CD1c-positive myeloid dendritic cell (primary cell): ENCODE measurements around the gene CLCNKB.
"Not testable (repeated sequence)": the region's sequence is repeated elsewhere in the genome, so short reads cannot be mapped to it uniquely, and the experiment has no call there.

Source experiments
- DNase-seq: peaks from one replicate; pipeline ENCODE4 v3.0.0-alpha.2; 2016; ENCODE audit errors: extremely low spot score

The CLCNKB gene

DNA sequence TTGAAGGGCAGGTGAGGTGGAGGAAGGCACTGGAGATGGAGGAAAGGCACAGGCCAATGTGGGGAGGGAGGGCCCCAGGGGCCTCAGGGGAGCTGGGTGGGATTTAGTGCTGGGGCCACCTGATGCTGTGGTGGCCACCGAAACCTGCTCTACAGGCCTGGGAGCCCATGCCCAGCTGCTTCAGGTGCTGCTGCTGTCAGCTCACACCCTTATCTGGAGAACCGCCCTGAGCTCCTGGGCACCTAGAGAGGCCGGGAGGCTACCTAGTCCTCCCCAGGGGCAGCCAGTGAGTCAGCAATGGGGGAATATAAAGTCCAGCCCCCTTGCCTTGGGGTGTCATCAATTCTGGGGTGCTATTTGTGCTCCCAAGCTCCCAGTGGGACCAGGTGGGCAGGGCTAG is 17.7 kb downstream of the CLCNKB start:
- no peak for DNase-seq

DNA sequence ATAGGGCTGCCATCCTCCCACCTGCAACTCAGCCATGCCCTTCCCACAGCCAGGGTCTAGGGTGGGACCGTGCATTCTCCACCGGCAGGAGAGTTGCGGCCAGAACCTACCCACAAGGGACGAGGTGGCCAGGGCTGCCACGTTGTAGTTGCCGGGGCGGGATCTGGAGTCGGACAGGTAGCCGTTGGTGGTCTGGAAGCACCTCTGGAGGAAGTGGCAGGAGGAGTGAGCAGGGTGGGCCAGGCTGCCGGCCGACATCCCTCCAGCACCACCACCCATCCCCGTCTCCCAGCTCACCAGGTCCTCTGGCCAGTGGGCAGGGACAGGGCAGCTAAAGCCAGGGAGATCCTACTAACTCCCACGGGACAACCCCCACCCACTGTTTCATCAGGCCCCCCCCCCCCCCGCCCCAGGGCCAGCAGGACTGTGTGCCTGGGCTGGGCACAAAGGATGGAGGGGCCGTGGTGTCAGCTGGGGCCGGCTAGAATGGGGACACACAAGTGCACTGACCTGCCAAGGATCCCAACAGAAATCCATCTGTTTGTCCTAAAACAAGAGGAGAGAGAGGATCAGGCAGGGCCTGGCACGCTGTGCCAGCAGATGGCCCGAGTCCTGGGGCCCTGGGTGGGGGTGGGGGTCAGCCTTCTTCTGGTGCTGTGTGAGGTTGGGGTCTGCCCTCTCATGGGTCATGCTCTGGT is 18.6 kb downstream of the CLCNKB start:
- not testable (repeated sequence) for DNase-seq

DNA sequence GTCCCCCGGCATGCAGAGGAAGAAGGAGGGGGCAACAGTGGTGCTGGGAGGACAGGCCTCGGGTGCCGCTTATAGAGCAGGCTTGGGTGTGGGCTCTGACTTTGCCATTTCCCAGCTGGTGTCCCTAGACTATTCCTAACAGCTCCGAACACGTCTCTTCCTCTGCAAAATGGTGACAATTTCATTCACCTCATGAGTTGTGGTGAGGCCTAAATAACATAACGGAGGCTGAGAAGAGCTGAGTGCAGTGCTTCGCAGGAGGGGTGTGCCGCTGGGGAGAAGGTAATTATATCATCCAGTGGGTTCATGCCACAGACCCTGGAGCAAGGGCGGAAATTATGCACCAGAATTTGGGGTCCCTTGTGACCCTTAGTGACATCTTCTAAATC is 19.1 kb downstream of the CLCNKB start:
- not testable (repeated sequence) for DNase-seq

DNA sequence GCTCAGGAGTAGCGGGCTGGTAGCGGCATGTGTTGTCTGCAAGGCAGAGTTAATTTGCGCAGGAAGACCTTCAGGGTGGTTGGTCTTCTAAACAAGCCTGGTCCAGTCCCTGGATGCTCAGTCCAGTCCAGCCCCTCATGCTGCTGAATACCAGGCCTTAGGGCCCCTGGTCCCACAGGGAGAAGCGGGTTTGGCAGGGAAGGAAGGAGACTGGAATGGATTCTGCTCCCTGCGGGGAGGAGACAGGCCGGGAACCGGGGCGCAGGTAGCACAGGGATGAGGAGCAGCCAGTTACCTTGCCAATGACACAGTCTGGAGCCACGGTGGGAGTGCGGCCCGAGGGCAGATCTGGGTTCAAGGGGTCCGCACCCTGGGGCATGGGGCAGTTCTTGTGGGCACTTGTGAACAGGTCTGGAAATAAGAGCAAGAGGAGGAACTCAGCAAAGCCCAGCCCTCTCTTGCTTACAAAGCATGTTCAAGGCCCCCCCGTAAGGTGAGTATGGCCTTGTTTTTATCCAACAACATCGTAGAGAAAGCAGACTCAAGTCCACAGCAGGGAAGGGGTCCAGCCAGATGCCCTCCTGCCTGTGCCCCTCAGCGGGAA is 19.7 kb downstream of the CLCNKB start:
- no peak for DNase-seq

DNA sequence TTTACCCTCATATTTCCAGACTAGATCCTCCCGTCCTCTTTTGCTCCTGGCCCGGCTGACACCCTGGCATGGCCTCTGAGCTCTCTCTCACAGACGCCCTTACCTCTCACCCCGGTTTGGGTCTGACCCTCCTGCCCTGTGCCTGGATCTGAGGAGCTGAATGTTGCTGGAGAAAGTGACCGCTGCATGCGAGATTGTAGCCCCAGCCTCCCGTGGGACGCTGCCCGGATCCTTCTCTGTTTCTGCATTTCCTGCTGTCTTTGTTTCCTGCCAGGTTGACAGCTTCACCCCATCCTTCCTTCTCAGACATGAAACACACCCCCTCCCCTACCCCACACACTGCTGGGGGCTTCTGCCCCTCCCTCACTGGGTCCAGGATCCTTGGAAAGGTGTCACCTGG is 20.3 kb downstream of the CLCNKB start:
- DNase-seq = no peak

DNA sequence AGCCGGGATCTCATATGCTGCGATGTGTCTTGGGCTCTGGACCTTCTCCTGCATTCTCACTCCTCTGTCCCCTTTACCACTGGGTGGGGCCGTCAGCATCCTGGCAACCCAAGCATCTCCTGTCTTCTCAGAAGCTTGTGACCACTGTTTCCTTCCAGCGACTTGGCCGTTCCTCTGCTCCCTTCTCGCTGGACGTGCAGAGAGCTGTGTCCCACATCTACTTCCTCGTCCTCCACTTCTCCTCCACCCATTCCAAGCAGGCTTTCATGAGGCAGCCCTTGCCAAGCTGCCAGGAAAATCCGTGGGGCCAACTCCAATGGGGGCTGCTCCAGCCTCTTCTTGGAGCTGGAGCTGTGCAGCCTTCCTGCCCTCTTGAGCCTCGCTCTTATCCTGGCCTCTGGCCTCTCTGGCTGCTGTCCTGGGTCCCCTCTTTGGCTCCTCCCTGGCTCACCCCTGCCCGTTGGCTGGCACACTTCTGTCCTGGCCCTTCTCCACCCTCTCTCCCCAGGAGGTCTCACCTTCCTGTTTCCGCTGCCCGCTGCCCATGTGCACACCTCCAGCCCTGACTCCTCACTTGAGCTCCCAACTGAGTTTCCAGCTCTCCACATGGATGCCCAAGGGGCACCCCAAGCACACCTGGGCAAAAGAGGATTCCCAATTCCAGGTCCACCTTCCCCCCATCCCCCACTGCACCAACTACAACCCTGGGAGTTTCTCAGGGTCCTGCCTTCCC is 21.1 kb downstream of the CLCNKB start:
- DNase-seq = no peak

DNA sequence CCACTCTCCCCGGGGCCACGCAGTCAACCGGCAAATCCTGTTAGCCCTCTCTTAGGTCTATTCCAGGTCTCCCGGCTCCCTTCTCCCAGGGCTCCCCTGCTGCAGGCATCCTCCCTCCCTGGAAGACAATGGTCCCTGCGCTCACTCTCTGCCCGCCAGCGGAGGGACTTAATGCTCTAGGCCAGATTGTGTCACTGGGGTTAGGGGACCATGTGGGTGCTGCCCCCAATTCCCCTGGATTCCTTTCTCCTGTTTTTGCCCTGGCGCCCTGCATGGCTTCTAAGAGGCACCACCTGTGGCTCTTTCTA is 21.6 kb downstream of the CLCNKB start:
- DNase-seq = no peak

DNA sequence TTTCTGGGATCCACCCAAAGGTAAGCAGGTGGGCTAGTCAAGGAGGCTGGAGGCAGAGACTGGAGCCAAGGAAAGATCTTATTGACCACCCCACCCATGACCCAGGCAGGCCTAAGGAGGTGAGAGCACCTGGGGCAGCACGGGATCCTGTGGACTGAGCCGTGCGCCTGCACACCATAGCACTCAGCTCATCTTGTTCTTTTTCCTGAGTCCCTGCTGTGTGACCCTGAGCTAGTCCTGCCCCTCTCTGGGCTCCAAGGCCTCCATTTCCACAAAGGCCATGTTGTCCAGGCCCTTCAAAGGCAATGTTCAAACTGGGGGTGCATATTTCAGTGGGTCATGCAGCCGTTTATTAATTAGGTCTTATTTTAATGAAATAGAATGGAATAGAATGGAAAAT is 22.7 kb downstream of the CLCNKB start:
- DNase-seq = no peak

DNA sequence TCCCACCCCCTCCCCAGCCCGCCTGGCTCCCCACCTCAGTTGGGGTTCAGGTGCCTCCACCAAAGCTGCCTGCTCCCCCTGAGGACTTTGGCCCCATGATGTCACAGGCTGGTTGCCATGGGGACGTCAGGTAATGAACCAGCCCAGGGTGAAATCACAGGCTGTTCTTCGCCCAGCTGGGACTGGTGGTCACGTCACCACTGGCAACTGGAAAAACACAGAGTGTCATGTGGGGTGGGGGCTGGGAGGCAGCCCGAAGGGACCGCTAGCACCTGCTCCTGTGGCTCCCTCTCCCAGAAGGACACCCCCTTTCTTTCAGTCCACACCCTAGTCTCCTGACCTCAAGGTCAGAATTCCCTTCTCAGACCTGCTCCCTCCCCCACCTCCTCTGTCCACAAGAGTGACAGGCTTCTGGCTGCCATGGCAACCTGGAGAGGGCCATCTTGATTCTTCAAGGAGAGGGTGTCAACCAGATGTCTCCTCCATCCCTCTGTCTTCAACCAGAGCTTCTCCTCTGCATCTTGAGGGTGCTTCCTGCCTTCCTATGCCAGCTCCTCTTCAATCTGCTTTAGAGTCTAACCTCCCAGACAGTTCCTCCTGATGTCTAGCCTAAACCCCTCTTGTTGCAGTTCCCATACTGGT is 23.7 kb downstream of the CLCNKB start:
- DNase-seq = no peak

DNA sequence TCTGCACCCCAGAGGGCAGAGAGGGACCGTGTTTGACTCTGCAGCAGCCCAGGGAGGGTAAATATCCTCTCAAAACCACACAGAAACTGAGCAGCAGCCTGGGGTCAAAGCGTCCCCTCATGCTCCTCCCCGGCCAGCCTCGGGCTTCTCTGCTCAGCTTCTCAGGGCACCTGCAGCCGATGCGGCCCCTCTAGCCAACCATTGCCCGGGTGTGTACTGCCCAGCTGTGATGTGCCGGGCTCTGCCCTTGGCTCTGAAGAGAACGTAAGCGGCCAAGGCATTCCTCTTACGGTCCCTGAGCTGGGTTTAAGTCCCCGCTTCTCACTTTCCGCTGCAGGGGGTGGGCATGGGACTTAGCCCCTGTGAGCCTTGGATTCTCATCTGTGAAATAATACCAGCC is 24.4 kb downstream of the CLCNKB start:
- DNase-seq = no peak

DNA sequence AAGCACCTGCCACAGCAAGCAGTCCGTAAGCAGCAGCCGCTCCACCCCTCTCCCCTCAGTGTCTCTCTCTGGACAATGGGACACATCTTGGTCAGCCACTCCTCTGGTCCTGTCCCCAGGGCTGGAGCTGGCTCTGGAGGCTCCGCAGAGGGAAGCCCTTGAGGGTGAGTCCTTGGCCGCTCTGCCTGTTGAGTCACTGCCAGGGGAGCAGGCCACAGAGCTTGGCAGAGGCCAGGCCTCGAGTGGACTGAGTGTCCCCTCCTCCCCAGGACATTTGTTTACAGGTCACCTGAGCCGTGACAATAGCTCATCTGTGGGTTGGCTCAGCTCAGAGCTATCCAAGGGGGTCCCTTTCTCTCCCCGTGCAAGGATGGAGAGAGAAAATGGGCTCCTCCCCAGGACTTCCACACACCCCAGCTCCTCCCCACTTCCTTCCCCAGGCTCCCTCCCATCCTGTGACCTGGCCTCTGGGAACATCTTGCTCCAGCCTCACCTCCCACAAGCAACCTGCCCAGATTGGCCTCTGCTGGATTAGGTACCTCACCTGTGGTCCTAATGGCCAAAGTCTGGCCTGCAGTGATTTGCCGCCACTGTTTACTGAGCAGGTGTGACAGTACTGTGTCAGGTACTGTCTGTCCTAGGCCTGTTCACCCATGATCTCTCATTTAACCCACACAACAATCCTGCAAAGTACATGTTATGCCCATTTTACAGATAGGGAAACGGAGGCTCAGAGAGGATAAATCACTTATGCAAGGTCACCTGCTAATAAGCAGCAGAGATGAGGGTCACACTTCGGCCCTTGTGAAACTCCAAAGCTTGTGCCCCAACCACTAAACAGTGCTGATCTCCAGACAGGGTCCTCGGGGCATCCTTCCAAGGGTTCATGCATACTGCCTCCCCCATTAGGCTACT is 25.0 kb downstream of the CLCNKB start:
- no peak for DNase-seq

DNA sequence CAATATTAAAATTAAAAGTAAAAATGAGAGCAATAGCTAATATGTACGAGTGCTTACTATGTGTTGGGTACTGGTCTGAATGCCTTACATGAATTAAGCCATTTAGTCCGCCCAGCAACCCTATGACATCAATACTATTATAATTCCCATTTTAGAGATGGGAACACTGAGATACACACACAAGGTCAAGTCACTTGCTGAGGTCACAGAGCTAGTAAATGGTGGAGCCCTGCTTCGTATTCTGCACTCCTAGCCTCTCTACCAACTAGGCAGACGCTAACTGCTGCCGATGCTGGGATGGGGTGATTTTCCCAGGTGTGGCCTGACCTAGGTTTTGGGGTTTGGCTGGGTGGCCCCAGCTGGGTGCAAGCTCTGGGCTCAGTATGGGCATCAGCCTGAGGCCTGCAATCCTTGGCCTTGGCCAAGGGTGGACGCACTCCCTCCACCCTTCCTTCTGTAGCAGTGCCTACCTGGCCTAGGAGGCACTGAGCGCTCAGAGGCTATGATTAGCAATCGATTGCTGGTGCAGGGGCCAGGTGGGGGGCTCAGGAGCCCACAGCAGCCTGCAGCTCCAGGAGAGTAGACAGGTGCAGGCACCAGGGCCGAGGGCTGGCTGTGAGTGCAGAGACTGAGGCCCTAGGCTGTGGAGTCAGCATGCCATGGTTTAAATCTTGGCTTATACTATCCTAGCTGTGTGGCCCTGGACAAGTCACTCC is 27.2 kb downstream of the CLCNKB start:
- DNase-seq = no peak

DNA sequence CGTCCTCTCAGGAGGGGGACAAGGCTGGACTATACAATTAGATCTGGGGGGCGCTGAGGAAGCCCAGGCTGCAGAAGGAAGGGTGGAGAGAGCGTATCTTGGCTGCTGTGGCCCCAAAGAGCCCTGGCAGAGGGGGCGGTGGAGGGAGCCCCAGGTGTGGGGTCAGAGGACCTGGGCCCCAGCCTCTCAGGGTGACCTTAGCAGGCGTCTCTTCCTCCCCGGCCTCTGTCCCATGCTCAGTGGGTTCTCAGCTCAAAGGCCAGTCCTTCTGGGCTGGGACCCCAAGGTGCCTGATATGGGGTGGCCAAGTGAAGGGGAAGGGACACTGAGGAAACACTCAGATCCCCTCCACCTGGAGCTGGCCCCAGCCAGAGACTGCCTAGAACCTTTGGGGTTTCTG is 28.0 kb downstream of the CLCNKB start:
- DNase-seq = no peak

DNA sequence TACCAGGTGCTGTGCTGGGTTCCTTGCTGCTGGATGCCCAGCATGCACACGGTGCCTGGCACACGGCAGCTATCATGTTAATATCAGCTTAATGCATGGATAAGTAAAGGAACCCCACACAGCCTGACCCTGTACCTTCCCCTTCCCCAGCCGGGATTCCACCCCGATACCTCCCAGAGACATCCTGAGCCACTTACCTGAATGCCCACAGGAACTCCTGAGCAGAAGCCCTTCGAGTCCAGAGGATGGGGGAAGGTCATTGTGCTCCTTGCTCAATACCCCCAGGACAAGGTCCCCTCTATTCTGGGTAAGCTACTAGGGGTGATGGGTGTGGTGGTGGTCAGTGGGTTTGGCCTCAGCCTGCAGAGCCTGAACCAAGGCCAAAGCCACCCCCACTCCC is 28.5 kb downstream of the CLCNKB start:
- DNase-seq = no peak

DNA sequence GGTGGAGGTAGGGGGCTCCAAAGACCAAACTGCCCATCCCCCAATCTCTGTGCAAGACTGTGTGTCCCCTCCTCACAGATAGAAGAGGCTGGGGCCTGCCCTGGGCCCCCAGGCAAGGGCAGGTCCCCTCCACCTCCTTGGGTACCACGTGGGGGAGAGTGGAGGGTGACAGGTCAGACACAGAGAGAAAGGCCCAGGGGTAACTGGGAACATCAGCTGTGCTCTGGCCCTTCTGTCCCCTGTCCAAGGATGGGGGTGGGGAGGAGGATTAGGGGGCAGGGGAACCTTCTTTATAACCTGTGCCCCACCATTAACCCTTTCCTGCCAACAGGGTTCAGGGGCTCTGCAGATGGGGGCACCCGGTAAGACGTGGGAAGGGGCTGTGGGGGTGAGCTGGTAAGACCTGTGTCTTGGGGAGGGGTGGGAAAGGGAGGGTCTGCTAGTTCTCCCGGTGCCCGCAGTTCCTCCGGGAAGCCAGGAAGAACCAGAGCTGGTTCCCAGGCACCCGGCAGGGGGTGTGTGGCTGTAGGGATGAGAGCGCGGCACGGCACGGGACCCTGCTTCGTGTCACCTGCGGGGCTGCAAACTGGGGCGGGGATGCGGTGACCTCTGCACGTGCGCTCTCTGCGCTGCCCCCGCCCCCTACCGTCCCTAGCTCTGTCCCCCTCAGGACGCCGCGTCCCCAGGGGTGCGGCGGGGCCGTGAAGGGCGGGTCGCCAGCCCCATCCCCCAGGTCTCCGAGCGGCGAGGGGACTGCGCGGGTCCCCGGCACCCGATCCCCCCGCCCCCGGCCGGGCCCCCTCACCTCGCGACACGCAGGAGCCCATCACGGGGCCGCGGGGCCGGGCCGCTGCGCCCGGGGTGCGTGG is 29.3 kb downstream of the CLCNKB start:
- no peak for DNase-seq

DNA sequence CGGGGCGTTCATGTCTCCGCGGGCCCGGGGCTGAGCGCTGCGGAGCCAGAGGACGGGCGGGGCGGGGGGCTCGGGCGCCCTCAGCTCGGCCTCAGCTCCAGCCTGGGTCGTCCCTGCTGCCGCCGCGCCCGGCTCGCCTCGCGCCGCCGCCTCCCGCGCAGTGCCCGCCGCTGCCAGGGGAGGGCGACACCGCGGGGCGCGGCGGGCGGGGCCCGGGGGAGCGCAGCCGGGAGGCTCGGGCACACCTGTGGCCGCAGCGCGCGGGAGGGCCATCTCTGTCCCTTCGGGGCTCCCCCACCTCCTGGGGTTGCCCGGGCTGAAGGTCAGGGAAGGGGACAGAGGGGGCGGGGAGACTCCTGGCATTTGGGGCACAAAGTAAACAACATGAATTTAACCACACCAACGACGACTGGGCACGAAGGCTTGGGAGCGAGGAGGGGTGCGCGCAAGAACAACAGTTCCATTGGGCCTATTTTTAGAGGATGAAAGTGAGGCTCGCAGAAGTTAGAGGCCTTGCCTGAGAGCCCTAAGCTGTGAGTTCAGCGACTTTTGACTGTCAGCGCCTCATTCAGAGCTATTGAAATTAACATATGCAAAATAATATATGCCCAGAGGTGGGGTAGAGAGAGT is 30.0 kb downstream of the CLCNKB start, which contains the start of gene FAM131C:
TSS of gene FAM131C (minus strand) at position 162 of the 630 bp plus-strand sequence. CDS start 209 bp downstream, outside the sequence.
- DNase-seq = peak; percentile 45

DNA sequence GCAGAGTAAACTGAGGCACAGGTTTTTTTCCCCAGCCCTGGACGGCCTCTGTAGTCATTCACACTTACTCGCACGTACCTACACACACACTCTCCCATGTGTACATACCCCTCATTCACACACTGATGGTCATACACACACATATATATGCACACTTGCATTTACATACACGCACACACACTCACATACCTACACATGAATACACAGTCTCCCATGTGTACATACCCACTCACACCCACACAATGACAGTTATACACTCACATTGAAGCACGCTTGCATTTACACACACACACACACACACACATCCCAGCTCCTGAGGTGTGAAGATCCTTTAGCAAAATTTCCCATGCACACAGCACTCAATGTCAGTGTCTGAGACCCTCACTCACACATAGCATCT is 30.6 kb downstream of the CLCNKB start:
- DNase-seq = no peak

DNA sequence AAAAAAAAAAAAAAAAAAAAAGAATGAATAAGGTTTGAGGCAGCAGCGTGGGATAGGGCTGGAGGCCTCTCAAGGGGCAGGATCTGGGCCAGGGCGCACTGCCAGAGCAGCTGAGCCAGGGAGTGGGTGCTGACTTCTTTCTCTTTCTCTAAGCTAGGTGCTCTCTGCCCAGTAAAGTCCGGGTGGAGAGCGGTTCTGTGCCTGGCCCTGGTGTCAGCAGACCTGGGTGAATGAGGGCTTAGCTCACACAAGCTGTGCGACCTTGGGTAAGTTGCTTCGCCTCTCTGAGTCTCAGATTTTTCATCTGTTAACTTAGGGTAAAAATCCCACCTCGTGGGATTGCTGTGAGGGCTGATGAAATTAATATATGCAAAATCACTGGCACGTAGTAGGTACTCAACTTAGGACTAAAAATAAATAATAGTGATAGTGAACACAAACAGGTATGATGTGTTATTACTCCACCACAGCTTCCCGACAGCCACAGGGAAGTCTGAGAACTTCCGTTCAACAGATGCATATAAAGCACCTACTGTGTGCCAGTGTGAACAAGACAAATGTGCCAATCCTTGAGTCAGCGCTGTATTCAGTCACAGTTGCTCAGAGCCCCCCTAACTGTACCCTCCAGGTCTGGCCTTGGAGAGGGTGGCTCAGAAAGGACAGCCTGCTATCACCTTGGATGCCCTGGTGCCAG is 31.9 kb downstream of the CLCNKB start:
- DNase-seq = no peak
